ENCODE measurements around the gene GCNT2. TPM values are rescaled to one million over a fixed set of nuclear protein-coding genes. Genes with fewer than 3 reads are reported as not detected.

GCNT2 gene
- polyA plus RNA-seq, 3 donors: 3.5 to 10.0 (median 4.3) TPM

GRCh38 chr6:10644225-10644624 lies 123.1 kb downstream of the GCNT2 start:
- Mint-ChIP-seq H3K36me3 (peaks cover 4 to 7% of the 10 kb centered on the region in 2 donors), H3K27me3 (ENCODE audit: low read depth in 3 of 3) (peaks cover 0 to 3% (median 2%) of the 10 kb centered on the region in 3 donors), H3K27ac (peak overlapping the region in 4 of 7 donors; percentile 63 to 92 (median 86)), H3K4me1 (peaks cover 38% of the 10 kb centered on the region), H3K4me3 (peak overlapping the region in 1 of 2 donors; percentile 49), H3K9me3 (peaks cover 0 to 2% (median 0%) of the 10 kb centered on the region in 7 donors)
- intact Hi-C loops (cut with micrococcal nuclease): loop anchor here in 1 of 2 donors (5.0 kb wide), 1 partner anchor 48 kb away; the partner anchor contains the start of genes C6orf52 and PAK1IP1
- no peak for TF ChIP-seq CTCF (IDR thresholded peaks at IDR 0.05)
- Histone ChIP-seq H4K20me1 (ENCODE audit: insufficient read depth, low read length) (no peaks in the 10 kb centered on the region), H3K9ac (ENCODE audit: insufficient read depth, low read length, poor library complexity, severe bottlenecking) (no peak overlapping the region), H2AFZ (ENCODE audit: insufficient read depth, low read depth, low read length, poor library complexity, severe bottlenecking) (no peak overlapping the region), H3K79me2 (ENCODE audit: insufficient read depth, low read length) (no peaks in the 10 kb centered on the region), H3K9me3 (replicated peaks in 1 of 2; ENCODE audit: control insufficient read depth in 1 of 2, insufficient read depth in 1 of 2, low read length in 2 of 2) (no peaks in the 10 kb centered on the region), H3K27me3 (ENCODE audit: control insufficient read depth in 2 of 2, insufficient read depth in 2 of 2, low read length in 2 of 2) (no peaks in the 10 kb centered on the region), H3K4me3 (replicated peaks in 1 of 3; ENCODE audit: low read depth in 2 of 3, low read length in 3 of 3) (no peak overlapping the region), H3K27ac (ENCODE audit: low read depth in 1 of 2, low read length in 2 of 2) (no peak overlapping the region), H3K36me3 (replicated peaks in 1 of 2; ENCODE audit: control insufficient read depth in 1 of 2, insufficient read depth in 2 of 2, low read length in 2 of 2) (no peaks in the 10 kb centered on the region), H3K4me2 (replicated peaks; ENCODE audit: extremely low read depth, low read length, poor library complexity, severe bottlenecking) (peak overlapping the region; percentile 71), H3K4me1 (ENCODE audit: control insufficient read depth in 1 of 2, insufficient read depth in 2 of 2, low read length in 2 of 2) (peaks cover 29 to 32% of the 10 kb centered on the region in 2 donors)
- WGBS (ENCODE audit: insufficient coverage): 100% methylated on average over 1 of the region's 1 CpG
- no peak for DNase-seq

GRCh38 chr6:10655508-10656055 lies 134.4 kb downstream of the GCNT2 start:
- DNase-seq: peak; percentile 48 to 72 (median 49)
- intact Hi-C loops (cut with micrococcal nuclease): no loop called here
- Histone ChIP-seq H4K20me1 (ENCODE audit: insufficient read depth, low read length) (no peaks in the 10 kb centered on the region), H3K4me1 (ENCODE audit: control insufficient read depth in 1 of 2, insufficient read depth in 2 of 2, low read length in 2 of 2) (peaks cover 11 to 12% of the 10 kb centered on the region in 2 donors), H3K27me3 (ENCODE audit: control insufficient read depth in 2 of 2, insufficient read depth in 2 of 2, low read length in 2 of 2) (peaks cover 0 to 3% of the 10 kb centered on the region in 2 donors), H3K9ac (ENCODE audit: insufficient read depth, low read length, poor library complexity, severe bottlenecking) (no peak overlapping the region), H2AFZ (ENCODE audit: insufficient read depth, low read depth, low read length, poor library complexity, severe bottlenecking) (peak overlapping the region; percentile 51), H3K79me2 (ENCODE audit: insufficient read depth, low read length) (no peaks in the 10 kb centered on the region), H3K9me3 (replicated peaks in 1 of 2; ENCODE audit: control insufficient read depth in 1 of 2, insufficient read depth in 1 of 2, low read length in 2 of 2) (peaks cover 0 to 7% of the 10 kb centered on the region in 2 donors), H3K36me3 (replicated peaks in 1 of 2; ENCODE audit: control insufficient read depth in 1 of 2, insufficient read depth in 2 of 2, low read length in 2 of 2) (no peaks in the 10 kb centered on the region), H3K27ac (ENCODE audit: low read depth in 1 of 2, low read length in 2 of 2) (peak overlapping the region in 1 of 2 donors; percentile 36), H3K4me3 (replicated peaks in 1 of 3; ENCODE audit: low read depth in 2 of 3, low read length in 3 of 3) (peak overlapping the region in 2 of 3 experiments; percentile 25 to 63), H3K4me2 (replicated peaks; ENCODE audit: extremely low read depth, low read length, poor library complexity, severe bottlenecking) (peak overlapping the region; percentile 68)
- Mint-ChIP-seq H3K4me3 (peak overlapping the region; percentile 54 to 84), H3K9me3 (peaks cover 0 to 6% (median 2%) of the 10 kb centered on the region in 7 donors), H3K4me1 (peaks cover 19% of the 10 kb centered on the region), H3K36me3 (peaks cover 0 to 4% of the 10 kb centered on the region in 2 donors), H3K27me3 (ENCODE audit: low read depth in 3 of 3) (peaks cover 0 to 11% (median 5%) of the 10 kb centered on the region in 3 donors), H3K27ac (peak overlapping the region; percentile 11 to 74 (median 50))
- WGBS (ENCODE audit: insufficient coverage): 30% methylated on average over 2 of the region's 12 CpGs
- TF ChIP-seq CTCF (IDR thresholded peaks at IDR 0.05): no peak
